Suprapubic skin (tissue), 4 donors: ENCODE data around the gene AMPD3. TPM values are rescaled to one million over a fixed set of nuclear protein-coding genes. Genes with fewer than 3 reads are reported as not detected.

Source experiments
- DNase-seq, 2 donors: peaks; one replicate each; pipeline ENCODE4 v3.0.0-alpha.2; 2019; ENCODE audit warnings: low spot score in 2 of 2
- H3K27ac ChIP-seq: fragments of 200-600 bp; sonication (generic); one replicate; pipeline ENCODE4 v1.5.1; 2019
- H3K27me3 ChIP-seq: fragments of 200-600 bp; sonication (generic); one replicate; pipeline ENCODE4 v1.5.1; 2019
- H3K36me3 ChIP-seq: fragments of 200-600 bp; sonication (generic); one replicate; pipeline ENCODE4 v1.5.1; 2019
- H3K4me1 ChIP-seq: fragments of 200-600 bp; sonication (generic); one replicate; pipeline ENCODE4 v1.5.1; 2019
- H3K4me3 ChIP-seq: fragments of 200-600 bp; sonication (generic); one replicate; pipeline ENCODE4 v1.5.1; 2019; ENCODE audit warnings: mild to moderate bottlenecking
- H3K9me3 ChIP-seq: fragments of 200-600 bp; sonication (generic); one replicate; pipeline ENCODE4 v1.5.1; 2019
- CTCF ChIP-seq, 2 donors: fragments of 200-600 bp in 1 of 2; fragments of 450-650 bp in 1 of 2; sonication (generic) in 1 of 2; IDR thresholded peaks; one replicate each; pipeline ENCODE4 v1.5.1; 2016 to 2019; ENCODE audit warnings: antibody characterized with exemption in 2 of 2, mild to moderate bottlenecking in 1 of 2, moderate library complexity in 1 of 2
- EP300 ChIP-seq: sonication (generic); formaldehyde crosslinking; IDR thresholded peaks from one replicate; pipeline ENCODE4 v1.6.1; 2017; ENCODE audit warnings: antibody characterized with exemption
- POLR2A ChIP-seq, 2 donors: fragments of 450-650 bp; IDR thresholded peaks; one replicate each; pipeline ENCODE4 v1.6.1; 2017; ENCODE audit warnings: antibody characterized with exemption in 2 of 2, mild to moderate bottlenecking in 2 of 2, moderate library complexity in 2 of 2
- POLR2AphosphoS5 ChIP-seq, 3 donors: sonication (generic); formaldehyde crosslinking; IDR thresholded peaks; one replicate each; pipeline ENCODE4 v1.6.1; 2017; ENCODE audit warnings: antibody characterized with exemption in 3 of 3
- WGBS: methylation state at CpG from one replicate; pipeline ENCODE4 v1.1.5; 2018; 5-methylcytosine and 5-hydroxymethylcytosine counted together
- total RNA-seq, 4 donors: library from RNA; depleted of rRNA; stranded (reverse); fragments of >200 nt; gene quantifications; one replicate each; pipeline ENCODE4 v1.1.0, GENCODE V29; 2016

Gene AMPD3
- total RNA-seq, 4 donors from 2014 or later, result 23.5 to 51.7 (median 27.4) TPM

DNA sequence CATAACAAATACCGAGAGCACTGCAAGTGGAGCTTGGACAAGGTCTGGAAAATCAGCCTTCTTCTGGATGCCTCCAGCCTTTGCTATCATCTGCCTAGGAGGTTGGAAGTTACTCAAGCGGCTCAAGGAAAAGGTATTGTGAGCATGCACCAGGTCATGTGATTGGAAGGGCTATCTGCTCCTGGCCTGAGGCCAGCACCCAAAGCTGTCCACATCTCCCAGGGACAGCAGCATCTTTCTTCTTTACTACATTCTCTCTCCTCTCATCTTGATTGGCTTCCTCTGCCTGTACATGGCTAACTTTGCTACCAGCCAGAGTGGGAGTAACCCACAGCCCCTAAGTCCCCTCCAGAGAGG lies 44.2 kb upstream of the AMPD3 start:
- no peak overlapping the region for H3K27ac ChIP-seq
- no peaks in the 10 kb centered on the region for H3K27me3 ChIP-seq
- no peak overlapping the region for H3K4me3 ChIP-seq
- peaks cover 53% of the 10 kb centered on the region for H3K4me1 ChIP-seq
- TF ChIP-seq POLR2AphosphoS5 (IDR thresholded peaks at IDR 0.05), result no peak
- no peak for TF ChIP-seq EP300
- no peak for TF ChIP-seq POLR2A (IDR thresholded peaks at IDR 0.05)
- H3K36me3 ChIP-seq, result no peaks in the 10 kb centered on the region
- WGBS, result 92% methylated on average over 2 of the region's 2 CpGs
- DNase-seq, result no peak
- no peaks in the 10 kb centered on the region for H3K9me3 ChIP-seq

DNA sequence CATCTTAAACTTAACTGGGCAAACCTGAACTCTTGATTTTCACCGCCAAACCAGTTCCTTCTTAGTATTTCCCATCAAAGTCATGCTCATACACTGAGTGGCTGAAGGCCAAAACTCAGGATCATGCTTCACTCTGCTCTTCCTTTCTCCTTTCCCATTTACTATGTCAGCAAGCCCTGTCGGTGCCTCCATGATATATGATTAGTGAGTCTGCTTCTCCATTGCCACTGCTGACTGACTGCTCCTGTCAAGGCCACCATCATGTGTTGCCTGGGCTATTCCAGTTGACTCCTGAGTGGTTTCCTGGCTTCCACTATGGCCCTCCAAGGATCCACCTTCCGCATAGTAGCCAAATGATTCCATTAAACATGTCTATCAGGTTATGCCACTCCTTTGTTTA lies 42.8 kb upstream of the AMPD3 start:
- peaks cover 51% of the 10 kb centered on the region for H3K4me1 ChIP-seq
- peak overlapping the region; percentile 43 for H3K27ac ChIP-seq
- H3K27me3 ChIP-seq, result no peaks in the 10 kb centered on the region
- no peaks in the 10 kb centered on the region for H3K36me3 ChIP-seq
- no peaks in the 10 kb centered on the region for H3K9me3 ChIP-seq
- TF ChIP-seq CTCF (IDR thresholded peaks at IDR 0.05) (no peak), EP300 (no peak), POLR2A (IDR thresholded peaks at IDR 0.05) (no peak)
- WGBS, result 77% methylated on average over 3 of the region's 3 CpGs
- H3K4me3 ChIP-seq, result no peak overlapping the region
- no peak for DNase-seq

- no peaks in the 10 kb centered on the region for H3K9me3 ChIP-seq
- DNase-seq, result no peak
- H3K36me3 ChIP-seq, result no peaks in the 10 kb centered on the region
- peaks cover 42% of the 10 kb centered on the region for H3K4me1 ChIP-seq
- TF ChIP-seq EP300 (no peak), POLR2AphosphoS5 (IDR thresholded peaks at IDR 0.05) (no peak), POLR2A (IDR thresholded peaks at IDR 0.05) (no peak), CTCF (IDR thresholded peaks at IDR 0.05) (no peak)
- WGBS, result 71% methylated on average over 6 of the region's 6 CpGs
- H3K27me3 ChIP-seq, result no peaks in the 10 kb centered on the region
- no peak overlapping the region for H3K4me3 ChIP-seq
- no peak overlapping the region for H3K27ac ChIP-seq
These were observed 41.8 kb upstream of the AMPD3 start for GRCh38 chr11:10413268-10413667.

GRCh38 chr11:10414181-10414580 lies 40.9 kb upstream of the AMPD3 start:
- no peak overlapping the region for H3K4me3 ChIP-seq
- H3K4me1 ChIP-seq, result peaks cover 35% of the 10 kb centered on the region
- H3K27me3 ChIP-seq, result no peaks in the 10 kb centered on the region
- H3K9me3 ChIP-seq, result no peaks in the 10 kb centered on the region
- no peaks in the 10 kb centered on the region for H3K36me3 ChIP-seq
- no peak for DNase-seq
- peak overlapping the region; percentile 32 for H3K27ac ChIP-seq
- 63% methylated on average over 8 of the region's 8 CpGs for WGBS
- TF ChIP-seq POLR2AphosphoS5 (IDR thresholded peaks at IDR 0.05) (no peak), POLR2A (IDR thresholded peaks at IDR 0.05) (no peak), CTCF (IDR thresholded peaks at IDR 0.05) (no peak), EP300 (no peak)

DNA sequence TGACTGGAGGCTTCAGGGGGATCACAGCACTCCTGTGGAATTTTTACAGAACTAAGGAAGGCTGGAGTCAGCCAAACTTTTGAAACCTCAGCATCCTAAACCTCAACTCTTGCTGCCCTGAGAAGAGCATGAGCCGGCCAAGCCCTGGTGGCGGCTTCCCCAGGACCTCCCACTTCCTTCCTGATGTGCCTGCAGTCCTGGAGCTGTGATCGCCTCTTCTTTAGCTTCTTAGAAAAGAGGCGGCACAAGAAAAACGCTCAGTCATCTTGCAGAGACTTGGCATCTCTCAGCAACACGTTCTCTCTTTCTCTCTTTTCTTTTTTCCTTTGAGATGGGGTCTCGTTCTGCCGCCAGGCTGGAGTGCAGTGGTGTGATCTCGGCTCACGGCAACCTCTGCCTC lies 40.4 kb upstream of the AMPD3 start:
- Histone ChIP-seq H3K27ac (peak overlapping the region; percentile 32), H3K4me3 (no peak overlapping the region), H3K9me3 (no peaks in the 10 kb centered on the region), H3K36me3 (no peaks in the 10 kb centered on the region), H3K4me1 (peaks cover 35% of the 10 kb centered on the region), H3K27me3 (no peaks in the 10 kb centered on the region)
- no peak for DNase-seq
- WGBS, result 53% methylated on average over 10 of the region's 10 CpGs
- TF ChIP-seq POLR2A (IDR thresholded peaks at IDR 0.05) (no peak), CTCF (IDR thresholded peaks at IDR 0.05) (no peak), POLR2AphosphoS5 (IDR thresholded peaks at IDR 0.05) (no peak), EP300 (no peak)

DNA sequence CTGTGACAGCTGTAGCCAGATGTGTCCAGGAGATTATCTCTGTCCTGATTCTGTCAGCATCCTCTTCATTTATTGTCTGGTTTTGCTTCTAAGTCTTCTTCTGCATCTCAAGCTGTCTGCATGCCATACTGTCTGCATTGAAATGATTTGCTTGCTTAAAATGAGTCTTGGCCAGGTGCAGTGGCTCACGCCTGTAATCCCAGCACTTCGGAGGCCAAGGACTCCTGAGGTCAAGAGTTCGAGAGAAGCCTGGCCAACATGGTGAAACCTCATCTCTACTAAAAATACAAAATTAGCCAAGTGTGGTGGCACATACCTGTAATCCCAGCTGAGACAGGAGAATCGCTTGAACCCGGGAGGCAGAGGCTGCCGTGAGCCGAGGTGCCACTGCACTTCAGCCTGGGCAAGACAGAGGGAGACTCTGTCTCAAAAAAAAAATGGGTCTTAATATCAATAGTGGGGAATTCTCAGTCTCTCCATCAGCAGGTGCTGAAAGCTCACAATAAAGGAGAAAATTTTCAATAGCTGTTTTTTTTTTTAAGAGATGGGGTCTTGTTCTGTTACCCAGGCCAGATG lies 39.2 kb upstream of the AMPD3 start:
- Histone ChIP-seq H3K36me3 (no peaks in the 10 kb centered on the region), H3K9me3 (no peaks in the 10 kb centered on the region), H3K27ac (peak overlapping the region; percentile 34), H3K4me3 (no peak overlapping the region), H3K4me1 (peaks cover 35% of the 10 kb centered on the region), H3K27me3 (no peaks in the 10 kb centered on the region)
- DNase-seq, result no peak
- no peak for TF ChIP-seq CTCF (IDR thresholded peaks at IDR 0.05)
- 74% methylated on average over 7 of the region's 7 CpGs for WGBS
